K562 (cell line): ENCODE measurements around the gene TMEM88. TPM values are rescaled to one million over a fixed set of nuclear protein-coding genes. Genes with fewer than 3 reads are reported as not detected.

Experiments
- ARID1B ChIP-seq: fragments of 450-650 bp; IDR thresholded peaks from 2 replicates; pipeline ENCODE4 v1.6.1; 2016; ENCODE audit warnings: antibody characterized with exemption, mild to moderate bottlenecking, inconsistent platforms
- BACH1 ChIP-seq: fragments of 200-800 bp; sonication (Bioruptor generic); IDR thresholded peaks from 2 replicates; pipeline ENCODE4 v1.6.1; 2016; ENCODE audit warnings: missing genetic modification characterization, missing compliant biosample characterization
- CEBPG ChIP-seq, 3 experiments: fragments of 200-800 bp in 1 of 3; sonication (Bioruptor generic) in 1 of 3; sonication (generic) in 1 of 3; formaldehyde crosslinking in 1 of 3; IDR thresholded peaks in 2 of 3; conservative IDR thresholded peaks in 1 of 3; 2 replicates each; pipeline versions ENCODE4 v1.6.1 to v1.8.0; 2016 to 2022; ENCODE audit warnings: missing compliant biosample characterization in 2 of 3, missing genetic modification characterization in 2 of 3, mild to moderate bottlenecking in 1 of 3, missing genetic modification reagents in 1 of 3
- EGR1 ChIP-seq: fragments of 450-650 bp; conservative IDR thresholded peaks from 2 replicates; pipeline ENCODE4 v1.6.1; 2017; ENCODE audit warnings: mild to moderate bottlenecking
- FOXA3 ChIP-seq, 2 experiments: fragments of 450-650 bp in 1 of 2; sonication (generic) in 1 of 2; formaldehyde crosslinking; IDR thresholded peaks in 1 of 2; conservative IDR thresholded peaks in 1 of 2; 2 replicates each; pipeline versions ENCODE4 v1.4.0 to v1.8.0; 2020 to 2022; ENCODE audit warnings: mild to moderate bottlenecking in 2 of 2, missing genetic modification reagents in 1 of 2
- HMG20B ChIP-seq: fragments of 250-450 bp; sonication (Bioruptor Pico); IDR thresholded peaks from 2 replicates; pipeline ENCODE4 v1.5.0; 2021; ENCODE audit warnings: mild to moderate bottlenecking
- MTA1 ChIP-seq: fragments of 450-650 bp; IDR thresholded peaks from 2 replicates; pipeline ENCODE4 v1.6.1; 2017; ENCODE audit warnings: borderline replicate concordance
- PHB ChIP-seq: fragments of 250-450 bp; sonication (Bioruptor Pico); IDR thresholded peaks from 2 replicates; pipeline ENCODE4 v1.5.0; 2021
- RBFOX2 ChIP-seq: fragments of 200-400 bp; formaldehyde crosslinking; IDR thresholded peaks from 2 replicates; pipeline ENCODE4 v1.6.1; 2017; ENCODE audit warnings: low read depth, mild to moderate bottlenecking, low read length, moderate library complexity
- RFX7 ChIP-seq: fragments of 250-450 bp; sonication (Bioruptor Pico); IDR thresholded peaks from 2 replicates; pipeline ENCODE4 v1.5.1; 2021; ENCODE audit warnings: mild to moderate bottlenecking
- SMARCA4 ChIP-seq: fragments of 450-650 bp; IDR thresholded peaks from 2 replicates; pipeline ENCODE4 v1.6.1; 2016
- SNIP1 ChIP-seq: fragments of 450-650 bp; IDR thresholded peaks from 2 replicates; pipeline ENCODE4 v1.7.1; 2017; ENCODE audit warnings: low read depth, mild to moderate bottlenecking
- TAF7 ChIP-seq: fragments of 450-650 bp; IDR thresholded peaks from 2 replicates; pipeline ENCODE4 v1.6.1; 2016; ENCODE audit warnings: missing genetic modification characterization, missing compliant biosample characterization
- U2AF1 ChIP-seq: fragments of 200-400 bp; formaldehyde crosslinking; optimal IDR thresholded peaks from 2 replicates; pipeline ENCODE3; 2017; ENCODE audit warnings: mild to moderate bottlenecking, low read depth, low read length, moderate library complexity
- polyA plus RNA-seq, 8 experiments: library from polyadenylated mRNA; depleted of rRNA in 4 of 8; stranded (reverse) in 5 of 8; unstranded in 3 of 8; fragments of >200 nt; fragmentation: Nextera tagmentation in 2 of 8; fragmentation: Illumina TruSeq in 1 of 8; extraction: Ambion mirVana in 2 of 8; extraction: Trizol in 1 of 8; gene quantifications; 2 replicates each; pipeline versions ENCODE4 v1.2.1 to v1.2.3, GENCODE V29; 2011 to 2014; ENCODE audit warnings: inconsistent platforms in 1 of 8, missing spikeins in 1 of 8
- total RNA-seq, 7 experiments: library from RNA; depleted of rRNA in 6 of 7; stranded (reverse); fragments of >200 nt in 6 of 7; fragmentation: Illumina TruSeq in 2 of 7; extraction: Trizol in 2 of 7; gene quantifications; 2 replicates each; pipeline versions ENCODE4 v1.2.1 to v1.2.3, GENCODE V29; 2011 to 2021; ENCODE audit warnings: low replicate concordance in 1 of 7
- TF ChIP-seq, protein P1 (sequence below): fragments of 250-450 bp; sonication (Bioruptor Pico); IDR thresholded peaks from 2 replicates; pipeline ENCODE4 v1.8.0; 2022; ENCODE audit warnings: inconsistent platforms
- TF ChIP-seq, protein P2 (sequence below), 2 experiments: fragments of 450-650 bp in 1 of 2; sonication (generic) in 1 of 2; formaldehyde crosslinking in 1 of 2; IDR thresholded peaks; 2 replicates each; pipeline versions ENCODE4 v1.7.1 to v1.9.0; 2016 to 2022; ENCODE audit warnings: inconsistent platforms in 1 of 2, mild to moderate bottlenecking in 1 of 2, missing genetic modification reagents in 1 of 2

Gene TMEM88
- total and polyA plus RNA-seq, 9 of the 15 experiments (the other 6 are each of a cell fraction or from before 2014, with no cell fraction given) = 0.10 to 1.4 (median 0.36) TPM; not detected in 3

DNA sequence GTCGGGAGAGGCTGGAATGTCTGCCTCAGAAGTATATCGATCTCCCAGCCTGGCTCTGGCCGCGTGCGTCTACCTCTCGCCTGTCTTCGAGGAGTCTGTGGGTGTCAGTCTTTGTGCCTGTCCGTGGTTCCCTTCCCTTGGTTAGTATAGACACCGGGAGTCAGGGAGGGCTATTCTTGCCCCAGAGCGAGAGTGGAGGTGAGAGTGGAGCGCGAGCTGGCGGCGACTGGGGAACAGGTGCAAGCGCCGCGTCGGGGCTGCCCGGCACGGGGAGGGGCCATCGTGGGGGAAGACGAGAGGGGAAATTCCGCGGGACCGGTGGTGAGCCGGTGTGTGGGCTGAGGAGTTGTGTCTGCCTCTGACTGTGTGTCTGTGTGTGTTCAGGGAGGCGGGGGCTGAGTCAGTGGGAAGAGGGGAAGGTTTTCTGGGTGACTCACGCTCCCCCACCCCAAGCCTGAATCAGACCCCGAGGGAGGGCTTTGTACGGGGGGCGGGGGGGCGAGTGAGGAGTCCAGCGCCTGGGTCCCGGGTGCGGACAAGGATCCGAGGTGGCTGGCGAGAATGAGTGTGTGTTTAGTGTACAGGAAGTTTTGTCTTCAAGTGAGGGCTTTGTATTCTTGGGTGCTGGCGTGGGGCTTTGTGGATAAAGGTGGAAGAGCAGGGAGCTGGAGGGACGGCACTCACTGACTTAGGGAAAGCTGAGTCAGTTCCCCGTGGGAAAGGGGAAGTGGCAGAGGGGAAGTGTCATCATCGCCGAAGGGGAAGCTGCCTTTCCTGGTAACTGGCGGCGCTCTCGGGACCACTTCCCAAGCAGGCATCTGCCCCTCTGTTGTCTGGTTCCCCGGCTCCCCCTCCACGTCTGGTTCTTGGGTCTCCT, 12.2 kb upstream of the TMEM88 start (continued):
- TF ChIP-seq BACH1 (tag) = 0 out of 2 replicates have a peak, but pooled peaks have one; percentile 51
- peak; percentile 81 for TF ChIP-seq EGR1
- TF ChIP-seq RFX7 (CRISPR knock-in tag) = no peak
- peak; percentile 78 for TF ChIP-seq RBFOX2
- TF ChIP-seq, protein P1, sequence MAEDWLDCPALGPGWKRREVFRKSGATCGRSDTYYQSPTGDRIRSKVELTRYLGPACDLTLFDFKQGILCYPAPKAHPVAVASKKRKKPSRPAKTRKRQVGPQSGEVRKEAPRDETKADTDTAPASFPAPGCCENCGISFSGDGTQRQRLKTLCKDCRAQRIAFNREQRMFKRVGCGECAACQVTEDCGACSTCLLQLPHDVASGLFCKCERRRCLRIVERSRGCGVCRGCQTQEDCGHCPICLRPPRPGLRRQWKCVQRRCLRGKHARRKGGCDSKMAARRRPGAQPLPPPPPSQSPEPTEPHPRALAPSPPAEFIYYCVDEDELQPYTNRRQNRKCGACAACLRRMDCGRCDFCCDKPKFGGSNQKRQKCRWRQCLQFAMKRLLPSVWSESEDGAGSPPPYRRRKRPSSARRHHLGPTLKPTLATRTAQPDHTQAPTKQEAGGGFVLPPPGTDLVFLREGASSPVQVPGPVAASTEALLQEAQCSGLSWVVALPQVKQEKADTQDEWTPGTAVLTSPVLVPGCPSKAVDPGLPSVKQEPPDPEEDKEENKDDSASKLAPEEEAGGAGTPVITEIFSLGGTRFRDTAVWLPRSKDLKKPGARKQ (CRISPR knock-in tag) = no peak
- TF ChIP-seq FOXA3 (CRISPR knock-in tag; conservative IDR thresholded peaks at IDR 0.05 in 1 of 2, IDR thresholded peaks at IDR 0.05 in 1 of 2) = 0 out of 4 replicates have a peak, but pooled peaks of 1 of the 2 experiments have one; percentile 20
- peak; percentile 43; the same call in 1 of the 2 replicates for TF ChIP-seq MTA1
- TF ChIP-seq, protein P2, sequence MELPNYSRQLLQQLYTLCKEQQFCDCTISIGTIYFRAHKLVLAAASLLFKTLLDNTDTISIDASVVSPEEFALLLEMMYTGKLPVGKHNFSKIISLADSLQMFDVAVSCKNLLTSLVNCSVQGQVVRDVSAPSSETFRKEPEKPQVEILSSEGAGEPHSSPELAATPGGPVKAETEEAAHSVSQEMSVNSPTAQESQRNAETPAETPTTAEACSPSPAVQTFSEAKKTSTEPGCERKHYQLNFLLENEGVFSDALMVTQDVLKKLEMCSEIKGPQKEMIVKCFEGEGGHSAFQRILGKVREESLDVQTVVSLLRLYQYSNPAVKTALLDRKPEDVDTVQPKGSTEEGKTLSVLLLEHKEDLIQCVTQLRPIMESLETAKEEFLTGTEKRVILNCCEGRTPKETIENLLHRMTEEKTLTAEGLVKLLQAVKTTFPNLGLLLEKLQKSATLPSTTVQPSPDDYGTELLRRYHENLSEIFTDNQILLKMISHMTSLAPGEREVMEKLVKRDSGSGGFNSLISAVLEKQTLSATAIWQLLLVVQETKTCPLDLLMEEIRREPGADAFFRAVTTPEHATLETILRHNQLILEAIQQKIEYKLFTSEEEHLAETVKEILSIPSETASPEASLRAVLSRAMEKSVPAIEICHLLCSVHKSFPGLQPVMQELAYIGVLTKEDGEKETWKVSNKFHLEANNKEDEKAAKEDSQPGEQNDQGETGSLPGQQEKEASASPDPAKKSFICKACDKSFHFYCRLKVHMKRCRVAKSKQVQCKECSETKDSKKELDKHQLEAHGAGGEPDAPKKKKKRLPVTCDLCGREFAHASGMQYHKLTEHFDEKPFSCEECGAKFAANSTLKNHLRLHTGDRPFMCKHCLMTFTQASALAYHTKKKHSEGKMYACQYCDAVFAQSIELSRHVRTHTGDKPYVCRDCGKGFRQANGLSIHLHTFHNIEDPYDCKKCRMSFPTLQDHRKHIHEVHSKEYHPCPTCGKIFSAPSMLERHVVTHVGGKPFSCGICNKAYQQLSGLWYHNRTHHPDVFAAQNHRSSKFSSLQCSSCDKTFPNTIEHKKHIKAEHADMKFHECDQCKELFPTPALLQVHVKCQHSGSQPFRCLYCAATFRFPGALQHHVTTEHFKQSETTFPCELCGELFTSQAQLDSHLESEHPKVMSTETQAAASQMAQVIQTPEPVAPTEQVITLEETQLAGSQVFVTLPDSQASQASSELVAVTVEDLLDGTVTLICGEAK (IDR thresholded peaks at IDR 0.05) = peak; percentile 58; the same call in 1 of the 2 replicates
- TF ChIP-seq, protein P2 (CRISPR knock-in tag; IDR thresholded peaks at IDR 0.05) = no peak
- peak; percentile 69 for TF ChIP-seq SMARCA4
- TF ChIP-seq PHB (CRISPR knock-in tag) = 0 out of 2 replicates have a peak, but pooled peaks have one; percentile 18
- peak; percentile 47 for TF ChIP-seq ARID1B
- 0 out of 2 replicates have a peak, but pooled peaks have one; percentile 11 for TF ChIP-seq TAF7 (tag)
- peak; percentile 43; the same call in 1 of the 2 replicates for TF ChIP-seq CEBPG (CRISPR knock-in tag; IDR thresholded peaks at IDR 0.05)
- peak; percentile 48 to 61; a peak in 2 of 4 replicates for TF ChIP-seq CEBPG (tag; conservative IDR thresholded peaks at IDR 0.05 in 1 of 2, IDR thresholded peaks at IDR 0.05 in 1 of 2)
- no peak for TF ChIP-seq HMG20B (CRISPR knock-in tag)
- TF ChIP-seq SNIP1 = no peak
- TF ChIP-seq U2AF1 = no peak
